Stromal cell of bone marrow (primary cell): ENCODE measurements around the gene MAP7.

Source experiments
- DNase-seq: peaks from one replicate; pipeline ENCODE4 v3.0.0-alpha.2; 2012; ENCODE audit warnings: low read depth

MAP7 gene

GRCh38 chr6:136564180-136564579, 14.0 kb upstream of the MAP7 start:
- DNase-seq = no peak

- DNase-seq = no peak
These were observed 13.3 kb upstream of the MAP7 start for GRCh38 chr6:136563386-136564152.

GRCh38 chr6:136562211-136562610, 12.0 kb upstream of the MAP7 start:
- DNase-seq = no peak

GRCh38 chr6:136553166-136553787, 3.1 kb upstream of the MAP7 start:
- no peak for DNase-seq

- DNase-seq = no peak
These were observed 1.8 kb upstream of the MAP7 start for GRCh38 chr6:136552054-136552453.

- no peak for DNase-seq
These were observed 881 bp upstream of the MAP7 start for GRCh38 chr6:136551103-136551502.

- no peak for DNase-seq
These were observed 235 bp downstream of the MAP7 start for GRCh38 chr6:136550045-136550329.

- DNase-seq = no peak
These were observed 750 bp downstream of the MAP7 start for GRCh38 chr6:136549300-136550044.

- no peak for DNase-seq
These were observed 1.5 kb downstream of the MAP7 start for GRCh38 chr6:136548582-136549299.

GRCh38 chr6:136547871-136548270, 2.4 kb downstream of the MAP7 start:
- no peak for DNase-seq

GRCh38 chr6:136547336-136547735, 2.9 kb downstream of the MAP7 start:
- DNase-seq = peak; percentile 52

- DNase-seq = no peak
These were observed 3.9 kb downstream of the MAP7 start for GRCh38 chr6:136546331-136546730.

- DNase-seq = no peak
These were observed 5.9 kb downstream of the MAP7 start for GRCh38 chr6:136544326-136544725.

- no peak for DNase-seq
These were observed 8.8 kb downstream of the MAP7 start for GRCh38 chr6:136541395-136541794.

GRCh38 chr6:136539967-136540652, 10.1 kb downstream of the MAP7 start:
- DNase-seq = no peak

- DNase-seq = no peak
These were observed 11.4 kb downstream of the MAP7 start for GRCh38 chr6:136538836-136539235.

GRCh38 chr6:136535880-136536650, 14.2 kb downstream of the MAP7 start:
- DNase-seq = no peak

GRCh38 chr6:136535017-136535765, 15.0 kb downstream of the MAP7 start:
- DNase-seq = no peak

GRCh38 chr6:136534268-136534667, 16.0 kb downstream of the MAP7 start:
- DNase-seq = no peak

GRCh38 chr6:136533487-136533886, 16.7 kb downstream of the MAP7 start:
- no peak for DNase-seq

GRCh38 chr6:136532030-136532429, 18.2 kb downstream of the MAP7 start:
- no peak for DNase-seq
